Left ventricle myocardium superior (tissue), 1 donor: ENCODE measurements around the gene MTMR12. TPM values are rescaled to one million over a fixed set of nuclear protein-coding genes. Genes with fewer than 3 reads are reported as not detected.
"Not testable (repeated sequence)": the region's sequence is repeated elsewhere in the genome, so short reads cannot be mapped to it uniquely, and the experiment has no call there.

ENCODE experiments used
- ATAC-seq: fragments of 200-7000 bp; cut with Tn5 transposase; one replicate; pipeline ENCODE4 v1.9.1; 2020; ENCODE audit warnings: mild to moderate bottlenecking, moderate library complexity
- DNase-seq: peaks from one replicate; pipeline ENCODE4 v3.0.0-alpha.2; 2020
- intact Hi-C: fragments of 100-400 bp; cut with micrococcal nuclease; formaldehyde crosslinking; loops from one replicate; pipeline ENCODE4 v1.11.0; 2022
- total RNA-seq: library from RNA; stranded (reverse); fragmentation: NEBNext Ultra II Directional; extraction: Animal tissue kit (Norgen Biotek cat#: 25700); gene quantifications from one replicate; pipeline ENCODE4 v1.2.1, GENCODE V29; 2021
- donor health status: DM: no; HTN: yes; CAD: no; lungs with severe emphysema.

Gene MTMR12
- total RNA-seq, 1 donor from 2014 or later: 17.4 TPM

- DNase-seq: peak; percentile 63
- intact Hi-C loops: loop anchor here (5.0 kb wide), 1 partner anchor 97 kb away; no protein-coding TSS in a partner anchor
- peak; percentile 94 for ATAC-seq
Measured at GRCh38 chr5:32329395-32329834, 16.7 kb upstream of the MTMR12 start.

DNA sequence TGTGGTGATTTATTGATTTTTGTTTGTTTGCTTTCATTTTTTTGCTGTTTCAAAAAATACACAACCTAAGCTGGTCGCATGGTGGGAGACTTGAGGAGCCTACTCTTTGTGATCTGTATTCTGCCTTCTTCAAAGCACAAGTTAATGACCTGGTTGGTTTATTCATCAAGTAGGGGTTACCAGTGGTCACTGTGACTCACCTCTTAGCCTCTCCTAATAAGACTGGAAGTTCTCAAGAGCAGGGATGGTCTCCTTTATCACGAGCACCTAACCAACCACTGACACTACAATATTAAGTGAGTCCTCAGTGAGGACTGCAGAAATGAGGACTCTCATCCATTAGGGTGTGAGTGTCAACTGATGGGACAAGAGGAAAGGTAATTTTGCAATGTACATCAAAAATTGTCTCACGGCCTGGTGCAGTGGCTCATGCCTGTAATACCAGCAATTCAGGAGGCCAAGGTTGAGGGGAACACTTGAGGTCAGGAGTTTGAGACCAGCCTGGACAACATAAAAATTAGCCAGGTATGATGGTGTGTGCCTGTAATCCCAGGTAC lies 13.6 kb upstream of the MTMR12 start:
- ATAC-seq: no peak
- no peak for DNase-seq
- intact Hi-C loops: loop anchor here (5.0 kb wide), 1 partner anchor 94 kb away; no protein-coding TSS in a partner anchor

- no peak for DNase-seq
- intact Hi-C loops: loop anchor here (5.0 kb wide), 1 partner anchor 93 kb away; no protein-coding TSS in a partner anchor
Measured at GRCh38 chr5:32325616-32326015, 12.9 kb upstream of the MTMR12 start.

DNA sequence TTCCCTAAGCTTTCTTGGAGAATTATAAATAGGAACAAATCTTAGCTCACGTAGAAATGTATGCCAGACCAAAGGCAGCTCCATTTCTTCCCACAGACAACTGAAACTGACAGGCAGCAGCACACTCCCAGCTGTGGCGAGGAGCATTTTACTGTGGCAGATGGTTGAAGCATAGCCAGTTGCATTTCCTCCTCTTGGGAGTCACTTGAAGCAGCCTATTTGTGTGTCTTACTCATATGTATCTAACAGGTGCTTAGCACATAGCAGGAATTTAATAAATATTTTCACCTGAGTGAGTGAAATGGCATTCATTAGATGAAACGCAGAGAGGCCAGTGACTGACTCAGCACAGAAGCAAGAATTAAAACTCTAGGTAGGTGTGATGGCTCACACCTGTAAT lies 12.3 kb upstream of the MTMR12 start:
- DNase-seq: no peak
- peak; percentile 46 for ATAC-seq
- intact Hi-C loops: loop anchor here (5.0 kb wide), 1 partner anchor 93 kb away; no protein-coding TSS in a partner anchor

More at GRCh38 chr5:32325616-32326015, 12.9 kb upstream of the MTMR12 start:
- no peak for ATAC-seq

DNA sequence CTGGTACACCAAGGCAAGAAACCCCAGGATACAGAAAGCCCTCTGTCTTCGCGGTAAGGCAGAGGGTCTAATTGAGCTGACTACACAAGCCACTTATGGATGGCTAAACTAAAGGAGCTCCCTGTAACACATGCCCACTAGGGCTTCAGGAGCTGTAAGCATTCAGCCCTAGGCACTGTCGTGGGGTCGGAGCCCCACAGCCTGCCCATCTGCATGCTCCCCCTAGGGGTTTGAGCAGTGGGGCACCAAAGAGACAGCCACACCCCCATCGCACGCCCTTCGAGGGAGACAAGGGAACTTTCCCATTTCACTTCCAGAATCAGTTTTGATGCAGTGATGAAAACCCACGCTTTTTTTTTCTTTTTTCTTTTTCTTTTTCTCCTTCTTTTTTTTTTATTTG lies 11.0 kb upstream of the MTMR12 start:
- intact Hi-C loops: no loop called here
- DNase-seq (no peak), ATAC-seq (no peak)

DNA sequence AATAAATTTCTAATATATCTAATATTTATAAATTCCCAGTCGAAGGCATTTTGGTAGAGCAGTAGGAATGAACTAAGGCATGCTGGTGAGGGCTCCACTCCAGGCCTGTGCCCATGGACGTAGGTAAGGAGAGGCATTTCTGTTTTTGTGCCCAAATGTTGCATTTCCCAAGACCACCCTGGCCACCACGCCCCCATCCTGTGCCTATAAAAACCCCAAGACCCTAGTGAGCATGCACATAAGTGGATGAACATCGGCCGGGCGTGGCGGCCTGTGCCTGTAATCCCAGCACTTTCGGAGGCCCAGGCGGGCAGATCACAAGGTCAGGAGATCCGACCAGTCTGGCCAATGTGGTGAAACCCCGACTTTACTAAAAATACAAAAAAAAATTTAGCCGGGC lies 10.1 kb upstream of the MTMR12 start:
- ATAC-seq (no peak), DNase-seq (no peak)
- intact Hi-C loops: no loop called here

DNA sequence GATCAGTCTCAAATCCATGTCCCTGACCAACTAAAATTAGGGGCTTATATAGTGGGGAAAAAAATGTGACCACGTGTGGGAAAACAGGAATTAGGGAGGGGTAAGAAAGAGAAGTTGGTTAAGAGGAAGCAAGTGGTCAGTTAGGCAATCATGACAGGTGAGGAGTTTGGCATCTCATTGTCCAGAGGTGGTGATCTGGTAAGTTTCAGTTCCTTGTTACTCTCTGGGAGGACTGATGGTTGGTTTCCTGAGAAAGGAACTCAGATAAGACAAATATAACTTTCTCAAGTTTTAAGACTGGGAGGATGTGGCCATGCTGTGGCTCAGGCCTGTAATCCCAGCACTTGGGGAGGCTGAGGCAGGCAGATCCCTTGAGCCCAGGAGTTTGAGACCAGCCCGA lies 9.0 kb upstream of the MTMR12 start:
- DNase-seq, intact Hi-C loops, ATAC-seq: not testable (repeated sequence)

DNA sequence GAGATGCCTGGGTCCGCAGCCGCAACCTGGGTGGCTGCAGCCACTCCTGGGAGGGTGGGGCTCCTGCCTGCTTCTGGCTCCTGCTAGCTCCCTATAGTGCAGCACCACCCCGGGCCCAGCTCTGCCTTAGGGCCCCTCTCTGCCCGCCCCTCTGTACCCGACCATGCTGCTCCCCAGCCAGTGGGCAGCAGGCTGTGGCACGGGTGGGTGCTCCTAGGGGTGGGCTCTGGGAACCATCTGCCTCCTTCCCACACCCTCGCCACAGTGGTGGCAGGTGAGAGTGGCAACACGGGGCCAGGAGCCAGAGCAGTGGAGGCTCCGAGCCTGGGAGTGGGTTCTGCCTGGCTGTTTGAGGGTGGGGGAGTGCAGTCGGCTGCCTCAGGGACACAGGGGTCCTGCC lies 7.8 kb upstream of the MTMR12 start:
- ATAC-seq: no peak
- intact Hi-C loops: no loop called here
- no peak for DNase-seq

DNA sequence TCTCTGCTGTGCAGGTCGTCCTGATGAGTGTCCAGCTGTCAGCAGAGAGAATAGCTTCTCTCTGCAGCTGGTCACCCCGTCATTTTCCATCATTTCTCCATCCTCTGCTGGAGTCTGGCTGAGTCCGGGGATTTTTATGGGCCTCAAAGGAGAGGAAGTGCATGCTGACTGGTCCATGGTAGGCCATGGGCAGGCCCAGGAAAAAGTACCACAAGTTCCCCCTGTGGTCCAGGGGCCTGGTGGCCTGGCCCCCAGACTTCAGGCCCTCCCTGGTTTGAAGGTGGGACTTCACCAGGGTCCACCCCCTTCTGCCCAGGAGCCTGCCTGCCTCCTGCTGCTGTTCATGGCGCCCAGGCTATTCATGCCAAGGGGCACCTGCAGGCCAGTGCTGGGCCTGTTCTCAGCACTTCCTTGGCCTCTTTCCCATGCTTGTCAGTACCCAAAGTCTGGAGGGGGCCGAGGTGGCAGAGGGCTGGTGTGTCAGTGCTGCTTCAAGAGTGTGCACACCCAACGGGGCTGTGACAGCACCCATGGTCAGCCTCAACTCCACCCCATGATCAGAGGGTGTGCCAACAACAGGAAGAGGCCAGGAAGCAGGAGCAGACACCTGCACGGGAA lies 7.3 kb upstream of the MTMR12 start:
- DNase-seq (no peak), ATAC-seq (no peak)
- intact Hi-C loops: no loop called here

DNA sequence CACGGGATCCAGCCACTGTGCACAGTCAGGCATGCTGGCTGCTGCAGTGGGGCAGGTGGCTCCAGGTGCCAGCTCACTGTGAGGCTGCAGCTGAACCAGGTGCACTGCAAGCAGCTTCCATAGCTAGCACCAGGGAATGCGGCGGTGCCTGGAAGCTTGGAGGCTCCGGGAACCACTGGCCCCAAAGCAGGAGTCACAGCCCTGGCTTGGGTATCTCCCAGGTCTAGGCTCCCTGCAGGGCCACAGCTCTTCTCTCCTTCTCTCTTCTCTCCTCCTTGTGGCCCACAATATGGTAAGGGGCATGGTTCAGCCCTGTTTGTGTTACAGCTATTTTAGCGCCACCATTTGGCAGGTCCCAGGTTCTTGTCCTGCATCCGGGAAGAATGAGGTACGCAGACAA lies 6.7 kb upstream of the MTMR12 start:
- intact Hi-C loops: no loop called here
- ATAC-seq (no peak), DNase-seq (no peak)

DNA sequence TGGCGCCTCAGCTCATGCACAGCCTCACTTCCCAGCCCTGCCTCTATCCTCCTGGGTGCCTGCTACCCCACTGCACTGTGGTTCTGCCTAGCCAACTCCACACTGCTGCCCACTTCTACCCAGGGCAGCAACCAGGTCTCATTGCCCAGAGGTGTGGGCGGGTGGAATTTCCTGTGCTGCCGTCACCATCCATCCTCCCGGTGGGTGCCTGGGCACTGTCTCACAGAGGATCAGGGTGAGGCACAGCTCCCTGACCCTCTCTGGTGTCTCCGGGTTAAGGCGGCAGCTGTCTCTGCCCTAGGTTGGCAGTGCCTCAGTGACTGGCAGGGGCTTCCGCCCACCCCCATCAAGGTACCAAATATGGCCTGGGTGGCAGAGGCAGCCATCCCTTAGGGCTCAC lies 4.3 kb upstream of the MTMR12 start:
- ATAC-seq (no peak), DNase-seq (no peak)
- intact Hi-C loops: no loop called here

GRCh38 chr5:32315221-32316014 lies 2.7 kb upstream of the MTMR12 start:
- intact Hi-C loops: no loop called here
- no peak for ATAC-seq
- DNase-seq: no peak

GRCh38 chr5:32314658-32315057 lies 1.9 kb upstream of the MTMR12 start:
- ATAC-seq (no peak), DNase-seq (no peak)
- intact Hi-C loops: no loop called here

- DNase-seq, intact Hi-C loops, ATAC-seq: not testable (repeated sequence)
Measured at GRCh38 chr5:32314152-32314488, 1.4 kb upstream of the MTMR12 start.

- ATAC-seq (peak; percentile 42), DNase-seq (peak; percentile 86)
- intact Hi-C loops: no loop called here
Measured at GRCh38 chr5:32312197-32312594, 543 bp downstream of the MTMR12 start.

DNA sequence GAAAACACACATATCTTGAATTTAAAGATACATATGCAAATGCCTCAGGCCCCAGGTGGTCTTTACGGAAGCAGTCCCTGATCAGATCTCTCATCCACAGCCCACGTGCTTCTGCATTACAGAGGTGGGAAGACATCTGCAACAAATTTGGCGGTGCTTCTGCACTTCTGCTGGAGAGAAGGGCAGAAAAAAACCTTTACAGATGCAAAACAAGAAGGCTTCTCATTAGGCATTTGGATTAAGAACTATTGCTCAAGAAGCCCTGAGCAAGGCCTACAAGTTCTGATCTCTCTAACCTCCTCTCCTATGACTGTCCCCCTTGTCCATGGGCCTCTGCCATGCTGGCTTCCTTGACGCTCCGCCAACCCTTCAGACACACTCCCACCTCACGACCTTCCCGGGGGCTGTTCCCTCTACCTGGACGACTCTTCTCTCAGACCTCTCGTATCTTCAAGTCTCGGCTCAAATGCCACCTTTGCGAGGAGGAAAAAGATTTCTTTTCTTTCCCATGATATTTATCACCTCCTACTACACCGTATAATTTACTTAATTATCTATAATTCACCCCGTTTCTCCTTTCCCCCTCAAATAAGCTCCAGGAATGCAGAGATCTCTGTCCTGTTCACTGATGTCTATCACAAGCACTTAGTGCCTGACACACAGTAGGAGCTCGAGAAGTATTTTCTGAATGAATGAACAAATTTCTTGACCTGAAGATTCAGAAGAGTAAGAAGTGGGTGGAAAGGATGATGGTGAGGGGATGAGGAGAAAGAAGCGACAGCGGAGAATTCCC lies 1.1 kb downstream of the MTMR12 start:
- intact Hi-C loops: no loop called here
- ATAC-seq (no peak), DNase-seq (no peak)

DNA sequence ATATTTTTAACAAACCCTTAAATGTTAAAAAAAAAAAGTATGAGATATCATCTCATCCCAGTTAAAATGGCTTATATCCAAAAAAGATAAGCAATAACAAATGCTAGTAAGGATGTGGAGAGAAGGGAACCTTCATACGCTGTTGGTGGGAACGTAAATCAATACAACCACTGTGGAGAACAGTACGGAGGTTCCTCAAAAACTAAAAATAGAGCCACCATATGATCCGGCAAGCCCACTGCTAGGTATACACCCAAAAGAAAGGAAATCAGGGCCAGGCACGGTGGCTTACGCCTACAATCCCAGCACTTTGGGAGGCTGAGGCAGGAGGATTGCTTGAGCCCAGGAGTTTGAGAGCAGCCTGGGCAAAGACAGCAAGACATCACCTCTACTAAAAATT lies 3.0 kb downstream of the MTMR12 start:
- intact Hi-C loops: no loop called here
- no peak for ATAC-seq

GRCh38 chr5:32308946-32309345 lies 3.8 kb downstream of the MTMR12 start:
- ATAC-seq: no peak
- DNase-seq: no peak
- intact Hi-C loops: no loop called here

More for the DNA sequence above, 3.0 kb downstream of the MTMR12 start:
- DNase-seq: no peak

DNA sequence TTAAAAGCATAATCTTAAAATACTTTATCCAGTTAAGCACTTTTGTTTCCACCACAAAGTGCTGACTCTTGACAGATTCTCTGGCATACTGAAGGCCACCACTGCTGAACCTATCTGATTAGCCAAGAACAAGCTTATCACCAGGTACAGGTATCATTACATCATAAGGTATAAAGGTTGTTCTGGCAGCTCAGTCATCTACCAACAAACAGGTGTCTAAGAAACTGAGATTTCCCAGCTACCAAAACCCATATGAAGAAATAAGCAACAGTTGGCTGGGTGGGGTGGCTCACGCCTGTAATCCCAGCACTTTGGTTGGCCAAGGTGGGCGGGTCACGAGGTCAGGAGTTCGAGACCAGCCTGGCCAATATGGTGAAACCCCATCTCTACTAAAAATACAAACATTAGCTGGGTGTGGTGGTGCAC lies 5.0 kb downstream of the MTMR12 start:
- ATAC-seq (no peak), DNase-seq (no peak)
- intact Hi-C loops: no loop called here

- no peak for DNase-seq
- no peak for ATAC-seq
- intact Hi-C loops: no loop called here
Measured at GRCh38 chr5:32304622-32305021, 8.1 kb downstream of the MTMR12 start.
